ENCODE measurements around the gene NUAK1. TPM values are rescaled to one million over a fixed set of nuclear protein-coding genes. Genes with fewer than 3 reads are reported as not detected.

Gene NUAK1
- total and polyA plus RNA-seq, 7 donors: 1.8 to 12.1 (median 5.8) TPM

GRCh38 chr12:106074706-106075392 is 63.9 kb downstream of the NUAK1 start:
- Histone ChIP-seq H3K36me3 (no peaks in the 10 kb centered on the region), H3K27me3 (no peaks in the 10 kb centered on the region), H3K9me3 (no peaks in the 10 kb centered on the region), H3K27ac (peak overlapping the region in 1 of 4 donors; percentile 60), H3K4me3 (no peak overlapping the region), H3K4me1 (peaks cover 0 to 55% (median 48%) of the 10 kb centered on the region in 4 donors)
- WGBS, 2 donors: 56 to 75% methylated on average over 11 of the region's 11 CpGs
- intact Hi-C loops (cut with DNase I): loop anchor here (10.0 kb wide), 1 partner anchor 150 kb away; no protein-coding TSS in a partner anchor
- TF ChIP-seq EP300 (IDR thresholded peaks at IDR 0.05) (peak in 3 of 4 donors; percentile 26 to 62 (median 47)), POLR2AphosphoS5 (IDR thresholded peaks at IDR 0.05) (peak; percentile 52 to 92 (median 80))
- TF ChIP-seq, protein P1, sequence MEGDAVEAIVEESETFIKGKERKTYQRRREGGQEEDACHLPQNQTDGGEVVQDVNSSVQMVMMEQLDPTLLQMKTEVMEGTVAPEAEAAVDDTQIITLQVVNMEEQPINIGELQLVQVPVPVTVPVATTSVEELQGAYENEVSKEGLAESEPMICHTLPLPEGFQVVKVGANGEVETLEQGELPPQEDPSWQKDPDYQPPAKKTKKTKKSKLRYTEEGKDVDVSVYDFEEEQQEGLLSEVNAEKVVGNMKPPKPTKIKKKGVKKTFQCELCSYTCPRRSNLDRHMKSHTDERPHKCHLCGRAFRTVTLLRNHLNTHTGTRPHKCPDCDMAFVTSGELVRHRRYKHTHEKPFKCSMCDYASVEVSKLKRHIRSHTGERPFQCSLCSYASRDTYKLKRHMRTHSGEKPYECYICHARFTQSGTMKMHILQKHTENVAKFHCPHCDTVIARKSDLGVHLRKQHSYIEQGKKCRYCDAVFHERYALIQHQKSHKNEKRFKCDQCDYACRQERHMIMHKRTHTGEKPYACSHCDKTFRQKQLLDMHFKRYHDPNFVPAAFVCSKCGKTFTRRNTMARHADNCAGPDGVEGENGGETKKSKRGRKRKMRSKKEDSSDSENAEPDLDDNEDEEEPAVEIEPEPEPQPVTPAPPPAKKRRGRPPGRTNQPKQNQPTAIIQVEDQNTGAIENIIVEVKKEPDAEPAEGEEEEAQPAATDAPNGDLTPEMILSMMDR (IDR thresholded peaks at IDR 0.05): no peak
- no peak for DNase-seq

- no peaks in the 10 kb centered on the region for H3K9me3 ChIP-seq
- WGBS, 2 donors: 73 to 82% methylated on average over 1 of the region's 1 CpG
- peak overlapping the region in 1 of 4 donors; percentile 60 for H3K27ac ChIP-seq
- H3K36me3 ChIP-seq: peaks cover 0 to 3% (median 0%) of the 10 kb centered on the region in 4 donors
- no peak for DNase-seq
- H3K4me3 ChIP-seq: no peak overlapping the region
- TF ChIP-seq, protein P1 (IDR thresholded peaks at IDR 0.05): no peak
- TF ChIP-seq EP300 (IDR thresholded peaks at IDR 0.05) (no peak), POLR2AphosphoS5 (IDR thresholded peaks at IDR 0.05) (no peak), POLR2A (IDR thresholded peaks at IDR 0.05) (no peak)
- H3K27me3 ChIP-seq: no peaks in the 10 kb centered on the region
- peaks cover 0 to 50% (median 44%) of the 10 kb centered on the region in 4 donors for H3K4me1 ChIP-seq
- intact Hi-C loops (cut with DNase I): loop anchor here (10.0 kb wide), 1 partner anchor 150 kb away; no protein-coding TSS in a partner anchor
These were observed 64.4 kb downstream of the NUAK1 start for GRCh38 chr12:106074361-106074705.

DNA sequence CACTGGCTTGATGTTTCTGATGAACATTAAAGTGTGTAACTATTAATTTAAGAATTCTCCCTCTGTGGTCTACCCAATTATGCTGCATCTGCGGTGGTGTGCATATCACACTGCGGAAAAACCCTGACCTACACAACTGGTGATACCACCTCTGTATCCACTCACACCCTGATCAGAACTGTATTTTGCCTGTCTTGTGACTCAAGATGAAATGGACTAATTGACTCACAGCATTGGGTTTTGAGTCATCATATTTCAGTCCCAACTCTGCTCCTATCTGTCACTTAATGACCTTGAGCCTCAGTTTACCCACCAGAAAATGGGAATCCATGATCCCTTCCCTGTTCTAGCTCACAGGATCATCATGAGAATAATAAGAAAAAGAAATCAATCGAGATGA is 65.6 kb downstream of the NUAK1 start:
- no peaks in the 10 kb centered on the region for H3K9me3 ChIP-seq
- no peak for TF ChIP-seq POLR2A (IDR thresholded peaks at IDR 0.05)
- no peak for TF ChIP-seq EP300 (IDR thresholded peaks at IDR 0.05)
- TF ChIP-seq, protein P1 (IDR thresholded peaks at IDR 0.05): no peak
- TF ChIP-seq POLR2AphosphoS5 (IDR thresholded peaks at IDR 0.05): no peak
- intact Hi-C loops (cut with DNase I): loop anchor here (10.0 kb wide), 1 partner anchor 148 kb away; no protein-coding TSS in a partner anchor
- 86 to 89% methylated on average over 3 of the region's 3 CpGs for WGBS, 2 donors
- H3K27ac ChIP-seq: no peak overlapping the region
- no peak overlapping the region for H3K4me3 ChIP-seq
- no peaks in the 10 kb centered on the region for H3K27me3 ChIP-seq
- H3K4me1 ChIP-seq: peaks cover 0 to 38% (median 33%) of the 10 kb centered on the region in 4 donors
- DNase-seq: no peak
- H3K36me3 ChIP-seq: peaks cover 0 to 8% (median 2%) of the 10 kb centered on the region in 4 donors

DNA sequence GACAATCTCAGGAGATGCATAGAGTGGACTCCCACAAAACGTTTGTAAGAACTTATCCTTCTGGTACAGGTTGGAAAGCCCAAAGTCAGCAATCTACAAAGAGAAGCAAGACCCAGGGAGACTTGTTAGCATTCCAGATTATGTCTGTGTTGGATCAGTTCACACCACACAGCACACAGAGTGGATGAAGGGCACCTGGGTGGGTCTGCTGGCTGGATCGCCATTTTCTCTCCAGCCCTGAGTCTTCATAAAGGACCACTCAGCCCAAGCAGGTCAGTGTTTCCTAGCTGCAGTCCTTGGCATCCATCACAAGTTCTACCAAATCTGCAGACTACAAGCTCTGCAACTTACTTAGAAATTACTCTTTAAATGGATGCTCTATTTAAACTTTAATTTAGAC is 66.0 kb downstream of the NUAK1 start:
- WGBS, 2 donors: 65 to 76% methylated on average over 2 of the region's 2 CpGs
- no peak for DNase-seq
- Histone ChIP-seq H3K27me3 (no peaks in the 10 kb centered on the region), H3K27ac (no peak overlapping the region), H3K36me3 (peaks cover 0 to 9% (median 2%) of the 10 kb centered on the region in 4 donors), H3K4me3 (no peak overlapping the region), H3K4me1 (peaks cover 0 to 38% (median 33%) of the 10 kb centered on the region in 4 donors), H3K9me3 (no peaks in the 10 kb centered on the region)
- intact Hi-C loops (cut with DNase I): loop anchor here (10.0 kb wide), 1 partner anchor 148 kb away; no protein-coding TSS in a partner anchor
- TF ChIP-seq POLR2A (IDR thresholded peaks at IDR 0.05) (no peak), EP300 (IDR thresholded peaks at IDR 0.05) (no peak), POLR2AphosphoS5 (IDR thresholded peaks at IDR 0.05) (no peak)
- TF ChIP-seq, protein P1 (IDR thresholded peaks at IDR 0.05): no peak
